ENCODE results near the gene RASL10A.

RASL10A gene

GRCh38 chr22:29270475-29271271 is 44.8 kb downstream of the RASL10A start:
- DNase-seq (ENCODE audit: low read depth in 2 of 2, low spot score in 1 of 2), result no peak

GRCh38 chr22:29269731-29270474 is 45.6 kb downstream of the RASL10A start:
- no peak for DNase-seq (ENCODE audit: low read depth in 2 of 2, low spot score in 1 of 2)

GRCh38 chr22:29269230-29269604 is 46.3 kb downstream of the RASL10A start:
- no peak for DNase-seq (ENCODE audit: low read depth in 2 of 2, low spot score in 1 of 2)

DNA sequence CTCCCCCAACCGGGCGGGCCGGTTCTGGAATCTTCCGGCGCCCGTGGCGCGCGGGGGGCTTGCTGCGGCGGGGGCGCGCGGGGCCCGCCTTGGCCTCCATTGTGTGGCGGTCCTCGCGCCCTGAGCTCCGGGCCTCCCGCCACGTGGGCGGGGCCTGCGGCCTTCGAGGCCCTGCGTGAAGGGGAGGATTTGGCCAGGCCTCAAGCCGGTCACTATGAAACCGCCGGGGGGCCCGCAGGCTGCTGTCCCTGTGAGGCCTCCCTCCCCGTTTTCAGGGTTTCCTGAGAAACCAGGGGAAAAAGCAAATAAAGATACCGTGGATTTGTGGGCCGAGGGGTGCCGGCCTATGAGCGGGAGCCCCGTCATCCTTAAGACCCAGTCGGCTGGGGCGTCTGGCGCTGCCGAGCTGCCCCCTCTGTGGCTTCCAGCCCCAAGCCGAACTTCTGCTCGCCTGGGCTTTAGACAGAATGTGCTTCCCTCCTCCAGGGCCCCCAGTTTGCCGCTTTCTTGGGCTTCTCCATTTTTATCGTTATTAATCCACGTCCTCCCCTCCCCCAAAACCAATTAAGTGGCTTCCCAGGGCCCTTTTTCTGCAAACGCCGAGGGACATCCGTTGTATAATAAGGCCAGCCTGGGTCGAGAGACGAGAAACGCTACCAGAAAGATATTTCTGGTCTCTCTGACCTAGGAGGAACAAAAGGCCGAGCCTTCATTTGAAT is 46.8 kb downstream of the RASL10A start:
- peak in 1 of 2 donors; percentile 18 for DNase-seq (ENCODE audit: low read depth in 2 of 2, low spot score in 1 of 2)

GRCh38 chr22:29267858-29268510 is 47.5 kb downstream of the RASL10A start, which contains the start of the genes EWSR1 and RHBDD3:
Gene EWSR1, plus strand, starts transcription at chr22:29268268. Its CDS starts 69 bp downstream, at chr22:29268337.
Gene RHBDD3, minus strand, starts transcription at chr22:29267981. Its CDS starts 2,355 bp downstream, at chr22:29265626.
- DNase-seq (ENCODE audit: low read depth in 2 of 2, low spot score in 1 of 2), result peak; percentile 94

DNA sequence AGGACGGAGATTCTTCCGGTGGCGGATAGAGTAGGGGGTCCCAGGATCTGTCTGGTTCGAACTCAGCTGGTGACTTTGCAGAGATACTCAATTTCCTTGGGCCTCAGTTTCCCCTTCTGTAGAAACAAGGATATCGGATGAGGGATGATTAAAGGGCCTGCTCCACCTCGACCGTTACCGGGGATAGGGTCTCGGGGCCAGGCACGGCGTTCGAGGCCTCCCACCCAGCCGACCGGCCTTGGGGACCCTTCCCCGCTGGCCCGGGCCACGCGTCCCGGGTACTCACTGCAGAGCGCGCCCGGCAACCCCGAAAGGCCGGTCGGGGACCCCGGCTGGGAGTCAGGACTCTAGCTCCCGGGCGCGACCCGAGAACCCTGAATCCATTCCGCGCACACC is 48.0 kb downstream of the RASL10A start:
- no peak for DNase-seq (ENCODE audit: low read depth in 2 of 2, low spot score in 1 of 2)

DNA sequence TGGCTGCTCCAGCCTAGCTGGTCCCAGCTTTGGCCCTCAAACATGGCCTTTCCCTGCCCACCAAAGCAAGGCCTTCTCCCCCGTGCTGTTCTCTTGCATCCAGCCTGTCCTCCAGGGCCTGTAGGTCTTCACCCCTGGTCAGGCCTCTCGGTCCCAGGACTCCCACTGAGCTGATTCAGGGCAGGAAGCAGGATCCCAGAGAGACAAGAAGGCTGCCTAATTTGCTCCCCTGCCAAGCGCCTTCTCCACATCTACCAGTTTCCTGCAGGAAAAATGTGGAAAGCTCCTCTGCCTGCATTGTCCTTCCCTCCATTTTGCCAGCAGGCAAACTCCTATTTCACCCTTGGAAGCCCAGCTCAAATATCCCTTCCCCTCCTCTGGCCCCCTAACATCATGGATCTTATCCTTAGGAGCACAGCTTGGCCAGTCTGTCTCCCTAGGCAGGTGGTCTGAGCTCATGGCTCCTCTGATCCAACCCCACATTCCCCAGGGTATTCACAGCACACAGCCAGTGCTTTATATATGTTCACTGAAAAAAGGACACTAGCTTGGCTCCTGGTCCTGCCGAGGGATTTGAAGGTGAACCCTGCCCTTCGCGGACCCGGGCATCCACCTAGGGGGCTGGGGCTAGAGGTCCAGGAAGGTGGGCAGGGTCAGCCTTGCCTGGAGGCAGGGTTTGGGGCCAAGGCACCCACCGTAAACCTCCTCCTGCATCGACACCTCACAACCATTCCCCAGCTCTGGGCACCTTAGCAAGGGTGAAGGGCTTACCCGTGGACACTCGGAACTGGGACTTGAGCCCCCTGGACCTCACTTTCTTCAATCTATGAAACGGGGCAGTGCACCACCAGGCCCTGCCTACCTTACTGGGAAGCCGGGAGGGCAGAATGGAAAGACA is 48.7 kb downstream of the RASL10A start:
- DNase-seq (ENCODE audit: low read depth in 2 of 2, low spot score in 1 of 2), result no peak

DNA sequence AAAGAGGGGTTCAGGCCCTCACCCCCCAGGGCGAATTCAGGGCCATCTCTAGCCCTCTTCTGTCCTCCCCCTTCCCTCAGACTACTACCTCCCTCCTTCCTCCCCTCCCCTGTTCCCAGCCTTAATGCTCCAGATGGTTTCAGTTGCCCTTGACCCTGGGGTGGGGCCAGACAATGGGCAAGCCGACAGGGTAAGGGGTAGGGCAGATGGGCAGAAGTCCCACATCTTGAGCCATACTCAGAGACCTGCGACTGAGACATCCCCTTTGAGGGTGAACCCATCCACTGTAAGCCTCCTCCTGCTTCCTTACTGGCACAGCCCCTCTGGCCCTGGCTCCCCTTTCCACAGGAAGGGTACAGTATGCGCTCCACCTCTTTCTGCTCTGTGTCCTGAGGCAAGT is 49.6 kb downstream of the RASL10A start:
- no peak for DNase-seq (ENCODE audit: low read depth in 2 of 2, low spot score in 1 of 2)

DNA sequence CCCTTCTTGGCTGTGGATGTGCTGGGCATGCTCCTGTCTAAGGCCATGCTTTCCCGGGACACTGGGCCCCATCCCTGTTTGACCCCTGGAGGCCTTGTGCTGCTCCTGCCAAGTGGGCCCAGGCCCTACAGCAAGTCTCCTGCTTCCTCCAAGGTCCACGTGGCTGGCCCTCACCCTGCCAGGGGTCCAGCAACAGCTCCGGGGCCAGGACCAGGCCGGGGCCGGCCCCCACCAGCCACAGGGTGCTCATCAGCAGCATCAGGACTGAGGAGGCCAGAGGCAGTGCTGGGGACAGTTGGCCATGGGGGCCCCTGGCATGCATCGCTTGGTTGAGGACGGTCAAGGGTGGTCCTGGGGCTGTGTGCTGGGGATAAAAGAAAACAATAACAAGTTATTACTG is 50.2 kb downstream of the RASL10A start:
- DNase-seq (ENCODE audit: low read depth in 2 of 2, low spot score in 1 of 2), result no peak

DNA sequence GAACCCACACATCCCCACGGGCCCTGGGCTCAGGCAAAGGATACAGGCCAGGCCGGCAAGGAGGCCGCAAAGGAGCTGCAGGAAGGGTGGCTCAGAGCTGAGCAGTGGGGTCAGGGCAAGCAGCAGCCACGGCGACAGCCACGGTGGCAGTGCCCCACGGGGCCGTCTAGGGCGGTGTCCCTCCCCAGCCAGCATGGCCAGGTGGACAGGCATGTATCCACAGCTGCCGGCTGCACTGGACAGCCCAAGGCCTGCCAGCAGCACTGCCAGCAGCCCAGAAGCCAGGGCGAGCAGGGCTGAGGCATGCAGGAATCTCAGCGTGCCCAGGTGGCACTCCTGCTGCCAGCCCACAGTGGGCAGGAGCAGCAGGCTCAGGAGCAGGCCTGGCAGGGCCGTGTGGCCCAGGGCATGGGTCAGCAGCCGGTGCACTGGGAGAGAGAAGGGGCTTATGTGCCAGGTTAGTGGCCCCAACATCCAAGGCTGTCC is 51.7 kb downstream of the RASL10A start:
- DNase-seq (ENCODE audit: low read depth in 2 of 2, low spot score in 1 of 2), result no peak
